K562 (cell line): ENCODE measurements around the gene ILF2. TPM values are rescaled to one million over a fixed set of nuclear protein-coding genes. Genes with fewer than 3 reads are reported as not detected.

Source experiments
- C11orf30 ChIP-seq: fragments of 450-650 bp; IDR thresholded peaks from 2 replicates; pipeline ENCODE4 v1.6.1; 2016; ENCODE audit warnings: low read depth, mild to moderate bottlenecking
- DDX20 ChIP-seq: fragments of 450-650 bp; IDR thresholded peaks from 2 replicates; pipeline ENCODE4 v1.6.1; 2016; ENCODE audit warnings: missing genetic modification characterization, low read depth, mild to moderate bottlenecking, missing compliant biosample characterization, moderate library complexity
- DIDO1 ChIP-seq: fragments of 450-650 bp; IDR thresholded peaks from 2 replicates; pipeline ENCODE4 v1.6.1; 2016; ENCODE audit warnings: low read depth, missing biosample characterization, missing genetic modification characterization
- DMBX1 ChIP-seq: fragments of 250-450 bp; sonication (Bioruptor Pico); IDR thresholded peaks from 2 replicates; pipeline ENCODE4 v1.8.0; 2022; ENCODE audit warnings: inconsistent platforms, mild to moderate bottlenecking, moderate library complexity, borderline replicate concordance
- EWSR1 ChIP-seq: fragments of 450-650 bp; IDR thresholded peaks from 2 replicates; pipeline ENCODE4 v1.6.1; 2018; ENCODE audit warnings: borderline replicate concordance, mild to moderate bottlenecking, low read depth, moderate library complexity; ENCODE audit not compliant: partially characterized antibody
- FOXA1 ChIP-seq: fragments of 450-650 bp; IDR thresholded peaks from 2 replicates; pipeline ENCODE4 v1.6.1; 2016; ENCODE audit warnings: mild to moderate bottlenecking, borderline replicate concordance
- FOXM1 ChIP-seq, 2 experiments: fragments of 450-650 bp in 1 of 2; sonication (generic) in 1 of 2; formaldehyde crosslinking in 1 of 2; IDR thresholded peaks; 2 replicates each; pipeline versions ENCODE4 v1.6.1 to v1.9.0; 2017 to 2022; ENCODE audit warnings: low read depth in 2 of 2, mild to moderate bottlenecking in 2 of 2, missing genetic modification reagents in 1 of 2, moderate library complexity in 1 of 2
- GMEB1 ChIP-seq: fragments of 250-450 bp; sonication (Bioruptor Pico); IDR thresholded peaks from 2 replicates; pipeline ENCODE4 v1.4.0; 2020; ENCODE audit warnings: mild to moderate bottlenecking
- KLF6 ChIP-seq: fragments of 250-450 bp; sonication (Bioruptor Pico); IDR thresholded peaks from 2 replicates; pipeline ENCODE4 v1.4.0; 2020; ENCODE audit warnings: mild to moderate bottlenecking, moderate library complexity, borderline replicate concordance
- NCOA1 ChIP-seq: fragments of 450-650 bp; IDR thresholded peaks from 2 replicates; pipeline ENCODE4 v1.6.1; 2016; ENCODE audit warnings: low read depth
- PTBP1 ChIP-seq: fragments of 200-400 bp; formaldehyde crosslinking; IDR thresholded peaks from 2 replicates; pipeline ENCODE4 v1.6.1; 2017; ENCODE audit warnings: low read depth, low read length
- RNF219 ChIP-seq: fragments of 250-450 bp; sonication (Bioruptor Pico); IDR thresholded peaks from 2 replicates; pipeline ENCODE4 v1.5.0; 2022; ENCODE audit warnings: mild to moderate bottlenecking
- SMARCE1 ChIP-seq: fragments of 450-650 bp; IDR thresholded peaks from 2 replicates; pipeline ENCODE4 v1.7.1; 2016; ENCODE audit warnings: mild to moderate bottlenecking
- TAF7 ChIP-seq: fragments of 450-650 bp; IDR thresholded peaks from 2 replicates; pipeline ENCODE4 v1.6.1; 2016; ENCODE audit warnings: missing genetic modification characterization, missing compliant biosample characterization
- TBP ChIP-seq: optimal IDR thresholded peaks from 2 replicates; pipeline ENCODE3; 2011; ENCODE audit warnings: low read depth, low read length, improper control_type of control experiment
- TRIM28 ChIP-seq: fragments of 450-650 bp; IDR thresholded peaks from 2 replicates; pipeline ENCODE4 v1.6.1; 2017
- WHSC1 ChIP-seq: IDR thresholded peaks from one replicate; pipeline ENCODE4 v1.6.1; 2012; ENCODE audit warnings: low read length, control low read depth, inconsistent platforms
- ZFPM2 ChIP-seq: fragments of 250-450 bp; sonication (Bioruptor Pico); IDR thresholded peaks from 2 replicates; pipeline ENCODE4 v1.5.1; 2022; ENCODE audit warnings: mild to moderate bottlenecking
- ZMIZ1 ChIP-seq, 2 experiments: fragments of 150-350 bp in 1 of 2; IDR thresholded peaks; 2 replicates each; pipeline ENCODE4 v1.6.1; 2012 to 2016; ENCODE audit warnings: low read depth in 2 of 2, low read length in 2 of 2, mild to moderate bottlenecking in 1 of 2, moderate library complexity in 1 of 2
- ZNF197 ChIP-seq: fragments of 200-800 bp; sonication (Bioruptor generic); IDR thresholded peaks from 2 replicates; pipeline ENCODE4 v1.6.1; 2016; ENCODE audit warnings: low read depth, missing genetic modification characterization, missing compliant biosample characterization
- ZNF347 ChIP-seq: fragments of 450-650 bp; formaldehyde crosslinking; IDR thresholded peaks from 2 replicates; pipeline ENCODE4 v1.4.0; 2020; ENCODE audit warnings: low read depth, mild to moderate bottlenecking, moderate library complexity
- ZSCAN32 ChIP-seq: fragments of 450-650 bp; formaldehyde crosslinking; IDR thresholded peaks from 2 replicates; pipeline ENCODE4 v1.4.0; 2020; ENCODE audit warnings: mild to moderate bottlenecking, moderate library complexity
- polyA plus RNA-seq, 8 experiments: library from polyadenylated mRNA; depleted of rRNA in 4 of 8; stranded (reverse) in 5 of 8; unstranded in 3 of 8; fragments of >200 nt; fragmentation: Nextera tagmentation in 2 of 8; fragmentation: Illumina TruSeq in 1 of 8; extraction: Ambion mirVana in 2 of 8; extraction: Trizol in 1 of 8; gene quantifications; 2 replicates each; pipeline versions ENCODE4 v1.2.1 to v1.2.3, GENCODE V29; 2011 to 2014; ENCODE audit warnings: inconsistent platforms in 1 of 8, missing spikeins in 1 of 8
- total RNA-seq, 7 experiments: library from RNA; depleted of rRNA in 6 of 7; stranded (reverse); fragments of >200 nt in 6 of 7; fragmentation: Illumina TruSeq in 2 of 7; extraction: Trizol in 2 of 7; gene quantifications; 2 replicates each; pipeline versions ENCODE4 v1.2.1 to v1.2.3, GENCODE V29; 2011 to 2021; ENCODE audit warnings: low replicate concordance in 1 of 7

ILF2 gene
- total and polyA plus RNA-seq, 9 of the 15 experiments (the other 6 are each of a cell fraction or from before 2014, with no cell fraction given), result 282 to 726 (median 474) TPM

- TF ChIP-seq ZNF197 (CRISPR knock-in tag) (no peak), TRIM28 (no peak), TAF7 (tag) (no peak; the same call in 1 of the 2 replicates), TBP (no peak), ZNF347 (CRISPR knock-in tag) (no peak), EWSR1 (no peak), SMARCE1 (peak; percentile 52; the same call in 1 of the 2 replicates), DIDO1 (tag) (no peak), PTBP1 (no peak), WHSC1 (no peak), FOXM1 (IDR thresholded peaks at IDR 0.05; ENCODE audit: low read depth) (no peak), FOXM1 (CRISPR knock-in tag; IDR thresholded peaks at IDR 0.05; ENCODE audit: low read depth) (no peak), RNF219 (CRISPR knock-in tag) (no peak), FOXA1 (no peak), ZSCAN32 (CRISPR knock-in tag) (no peak), C11orf30 (peak; percentile 68; the same call in 1 of the 2 replicates), DMBX1 (CRISPR knock-in tag) (no peak), ZFPM2 (CRISPR knock-in tag) (no peak), ZMIZ1 (IDR thresholded peaks at IDR 0.05; ENCODE audit: low read depth in 2 of 2, low read length in 2 of 2) (0 out of 4 replicates have a peak, but pooled peaks of 1 of the 2 experiments have one; percentile 20), NCOA1 (no peak), GMEB1 (CRISPR knock-in tag) (no peak), DDX20 (tag) (no peak), KLF6 (no peak)
These were observed 26.6 kb upstream of the ILF2 start (continued) for GRCh38 chr1:153697191-153698019.
